IMR-90 (cell line): ENCODE results near the gene C15orf61. TPM values are rescaled to one million over a fixed set of nuclear protein-coding genes. Genes with fewer than 3 reads are reported as not detected.

Experiments used
- ATAC-seq: fragments of 200-7000 bp; cut with Tn5 transposase; 2 replicates; pipeline ENCODE4 v1.9.1; 2020; ENCODE audit warnings: low read depth, mild to moderate bottlenecking, moderate library complexity
- BruUV-seq: library from RNA; stranded (reverse); fragments of 400-500 nt; replicated peaks from 2 replicates; lab custom pipeline; 2021; lab: Mats Ljungman, UMichigan
- CTCF ChIA-PET: fragments of 300-600 bp; formaldehyde crosslinking; extraction: SDS; loops from one replicate; lab custom pipeline; 2021; ENCODE audit warnings: antibody characterized with exemption; lab: Yijun Ruan, JAX
- POLR2A ChIA-PET: fragments of 300-600 bp; sonication (Branson Sonifier 250); formaldehyde crosslinking; loops from one replicate; lab custom pipeline; 2022; ENCODE audit warnings: antibody characterized with exemption; ENCODE audit not compliant: unreplicated experiment; lab: Charles Lee
- DNase-seq: peaks from one replicate; pipeline ENCODE4 v3.0.0; 2013
- H2AFZ ChIP-seq: replicated peaks from 2 replicates; pipeline ENCODE3; 2013; ENCODE audit warnings: low read length, mild to moderate bottlenecking; ENCODE audit not compliant: poor library complexity
- H2AK5ac ChIP-seq: 2 replicates; pipeline ENCODE4 v1.6.1; 2013; ENCODE audit warnings: low read depth, low read length, inconsistent platforms
- H2AK9ac ChIP-seq: replicated peaks from 2 replicates; pipeline ENCODE3; 2013; ENCODE audit warnings: mild to moderate bottlenecking, low read depth, low read length, moderate library complexity; ENCODE audit not compliant: poor library complexity
- H2BK120ac ChIP-seq: 2 replicates; pipeline ENCODE4 v1.6.1; 2013; ENCODE audit warnings: low read depth, low read length, inconsistent platforms
- H2BK15ac ChIP-seq: 3 replicates; pipeline ENCODE4 v1.6.1; 2013; ENCODE audit warnings: low read depth, low read length, inconsistent platforms
- H2BK20ac ChIP-seq: 2 replicates; pipeline ENCODE4 v1.6.1; 2013; ENCODE audit warnings: low read depth, mild to moderate bottlenecking, inconsistent platforms, low read length, moderate library complexity
- H2BK5ac ChIP-seq: 2 replicates; pipeline ENCODE4 v1.6.1; 2013; ENCODE audit warnings: mild to moderate bottlenecking, low read depth, low read length, inconsistent platforms; ENCODE audit not compliant: poor library complexity, severe bottlenecking
- H3K14ac ChIP-seq: replicated peaks from 2 replicates; pipeline ENCODE4 v1.6.1; 2013; ENCODE audit warnings: low read depth, low read length, inconsistent platforms
- H3K18ac ChIP-seq: 2 replicates; pipeline ENCODE4 v1.6.1; 2013; ENCODE audit warnings: low read depth, low read length, control low read depth
- H3K23ac ChIP-seq: 2 replicates; pipeline ENCODE4 v1.6.1; 2013; ENCODE audit warnings: low read depth, low read length, inconsistent platforms
- H3K27ac ChIP-seq: 2 replicates; pipeline ENCODE4 v1.5.1; 2013; ENCODE audit warnings: mild to moderate bottlenecking, control low read depth, low read length; ENCODE audit not compliant: insufficient read depth
- H3K27me3 ChIP-seq: 2 replicates; pipeline ENCODE4 v1.6.1; 2013; ENCODE audit warnings: low read length; ENCODE audit not compliant: control insufficient read depth, insufficient read depth
- H3K36me3 ChIP-seq: 2 replicates; pipeline ENCODE4 v1.6.1; 2013; ENCODE audit warnings: low read length, mixed read lengths; ENCODE audit not compliant: control insufficient read depth, insufficient read depth
- H3K4ac ChIP-seq: 2 replicates; pipeline ENCODE4 v1.6.1; 2013; ENCODE audit warnings: low read depth, low read length, inconsistent platforms
- H3K4me1 ChIP-seq: 2 replicates; pipeline ENCODE4 v1.6.1; 2013; ENCODE audit warnings: low read length, mixed read lengths; ENCODE audit not compliant: control insufficient read depth, insufficient read depth
- H3K4me2 ChIP-seq: 2 replicates; pipeline ENCODE4 v1.6.1; 2013; ENCODE audit warnings: low read depth, mild to moderate bottlenecking, control low read depth, low read length, moderate library complexity
- H3K4me3 ChIP-seq: 2 replicates; pipeline ENCODE4 v1.5.1; 2013; ENCODE audit warnings: low read depth, mild to moderate bottlenecking, control low read depth, low read length, moderate library complexity; ENCODE audit not compliant: insufficient read depth
- H3K56ac ChIP-seq: 2 replicates; pipeline ENCODE4 v1.6.1; 2013; ENCODE audit warnings: low read length, inconsistent platforms; ENCODE audit not compliant: insufficient read depth; ENCODE audit errors: extremely low read depth
- H3K79me1 ChIP-seq, 2 experiments: 2 replicates each; pipeline ENCODE4 v1.6.1; 2013; ENCODE audit warnings: low read length in 2 of 2, inconsistent platforms in 1 of 2, low read depth in 1 of 2
- H3K9ac ChIP-seq: 2 replicates; pipeline ENCODE4 v1.6.1; 2013; ENCODE audit warnings: low read depth, low read length, control low read depth
- H3K9me1 ChIP-seq: 2 replicates; pipeline ENCODE4 v1.6.1; 2013; ENCODE audit warnings: low read length, inconsistent platforms; ENCODE audit not compliant: insufficient read depth
- H3K9me3 ChIP-seq: 2 replicates; pipeline ENCODE4 v1.6.1; 2013; ENCODE audit warnings: low read length; ENCODE audit not compliant: control insufficient read depth, insufficient read depth
- H4K20me1 ChIP-seq: 2 replicates; pipeline ENCODE4 v1.6.1; 2013; ENCODE audit warnings: low read length, inconsistent platforms; ENCODE audit not compliant: insufficient read depth
- H4K5ac ChIP-seq: 2 replicates; pipeline ENCODE4 v1.6.1; 2013; ENCODE audit warnings: mild to moderate bottlenecking, low read depth, low read length, control low read depth
- H4K8ac ChIP-seq, 2 experiments: 2 replicates each; pipeline ENCODE4 v1.6.1; 2013; ENCODE audit warnings: low read depth in 2 of 2, low read length in 2 of 2, control low read depth in 1 of 2, inconsistent platforms in 1 of 2
- H4K91ac ChIP-seq: 2 replicates; pipeline ENCODE4 v1.6.1; 2013; ENCODE audit warnings: low read depth, low read length, inconsistent platforms; ENCODE audit not compliant: insufficient read depth
- BHLHE40 ChIP-seq: fragments of 150-350 bp; IDR thresholded peaks from 2 replicates; pipeline ENCODE4 v1.6.1; 2016; ENCODE audit warnings: mild to moderate bottlenecking, low read depth, low read length
- CEBPB ChIP-seq: IDR thresholded peaks from 2 replicates; pipeline ENCODE4 v1.6.1; 2012; ENCODE audit warnings: low read depth, low read length, improper control_type of control experiment
- MAFK ChIP-seq: IDR thresholded peaks from 2 replicates; pipeline ENCODE4 v1.6.1; 2012; ENCODE audit warnings: low read depth, low read length, improper control_type of control experiment
- MAZ ChIP-seq: IDR thresholded peaks from 2 replicates; pipeline ENCODE4 v1.6.1; 2012; ENCODE audit warnings: low read depth, mild to moderate bottlenecking, low read length, improper control_type of control experiment, moderate library complexity, borderline replicate concordance
- MXI1 ChIP-seq: IDR thresholded peaks from 2 replicates; pipeline ENCODE4 v1.6.1; 2012; ENCODE audit warnings: low read depth, mild to moderate bottlenecking, low read length, moderate library complexity, borderline replicate concordance
- POLR2A ChIP-seq: IDR thresholded peaks from 2 replicates; pipeline ENCODE4 v1.6.1; 2012; ENCODE audit warnings: mild to moderate bottlenecking, low read depth, low read length
- RAD21 ChIP-seq: IDR thresholded peaks from 2 replicates; pipeline ENCODE4 v1.6.1; 2012; ENCODE audit warnings: low read length, improper control_type of control experiment
- RCOR1 ChIP-seq: IDR thresholded peaks from 2 replicates; pipeline ENCODE4 v1.6.1; 2012; ENCODE audit warnings: mild to moderate bottlenecking, low read length, improper control_type of control experiment; ENCODE audit not compliant: insufficient replicate concordance
- RFX5 ChIP-seq: IDR thresholded peaks from 2 replicates; pipeline ENCODE4 v1.8.0; 2012; ENCODE audit warnings: low read depth, mild to moderate bottlenecking, low read length, moderate library complexity
- WGBS, 2 experiments: methylation state at CpG; one replicate each; pipeline versions ENCODE4 v1.1.5 to v1.1.7; 2013; ENCODE audit warnings: missing lambda C conversion rate in 2 of 2; ENCODE audit not compliant: insufficient read length in 1 of 2; ENCODE audit errors: extremely low coverage in 2 of 2; 5-methylcytosine and 5-hydroxymethylcytosine counted together
- dilution Hi-C: fragments of 300-500 bp; cut with HindIII; formaldehyde crosslinking; loops from one replicate; pipeline ENCODE4 v1.14.3; 2018; ENCODE audit warnings: low sequenced_read_pairs; ENCODE audit not compliant: unreplicated experiment
- in situ Hi-C: fragments of 300-500 bp; cut with MboI; formaldehyde crosslinking; loops from 3 replicates; pipeline ENCODE4 v1.14.3; 2019; ENCODE audit warnings: low sequenced_read_pairs, inconsistent platforms, mixed read lengths
- intact Hi-C: fragments of 100-400 bp; cut with micrococcal nuclease; formaldehyde crosslinking; loops from 2 replicates; pipeline ENCODE4 v1.10.0; 2022
- polyA plus RNA-seq, 3 experiments: library from polyadenylated mRNA; depleted of rRNA; stranded (reverse); fragments of >200 nt; gene quantifications; 2 replicates each; pipeline ENCODE4 v1.2.3, GENCODE V29; 2012; ENCODE audit warnings: low replicate concordance in 1 of 3
- total RNA-seq: library from RNA; depleted of rRNA; stranded (reverse); fragments of >200 nt; gene quantifications from 2 replicates; pipeline ENCODE4 v1.2.3, GENCODE V29; 2012
- TF ChIP-seq, protein P1 (sequence below): fragments of 150-350 bp; IDR thresholded peaks from 2 replicates; pipeline ENCODE4 v1.6.1; 2017; ENCODE audit warnings: mild to moderate bottlenecking, antibody characterized with exemption, low read length, low read depth

The C15orf61 gene
- total and polyA plus RNA-seq, 2 of the 4 experiments (the other 2 are of a cell fraction), result 1.4 to 2.5 TPM

DNA sequence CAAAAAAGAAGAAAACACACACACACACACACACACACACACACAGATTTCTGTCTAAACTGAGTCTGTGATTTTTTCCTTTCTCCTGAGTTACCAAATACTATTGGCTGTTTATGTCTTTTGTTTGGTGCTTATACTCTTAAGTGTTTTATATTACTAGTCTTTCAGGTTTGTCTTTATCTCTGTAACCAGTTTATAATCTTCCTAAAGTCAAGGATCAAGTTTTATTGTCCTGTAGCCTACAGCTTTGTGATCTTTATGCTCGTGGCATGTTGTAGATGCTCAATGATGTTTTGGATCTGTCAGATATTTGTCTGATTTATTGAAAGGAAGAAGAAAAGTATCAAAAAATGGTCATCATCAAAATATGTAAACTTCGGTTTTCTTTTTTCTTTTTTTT is 26.1 kb downstream of the C15orf61 start:
- peaks cover 16% of the 10 kb centered on the region for H3K36me3 ChIP-seq
- H3K79me1 ChIP-seq, result peaks cover 22 to 33% of the 10 kb centered on the region in 2 experiments
- dilution Hi-C loops, result no loop called here
- in situ Hi-C loops, result no loop called here
- no peak overlapping the region for H3K4me2 ChIP-seq
- intact Hi-C loops, result no loop called here
- no peak overlapping the region for H3K23ac ChIP-seq
- no peaks in the 10 kb centered on the region for H3K9me3 ChIP-seq
- CTCF ChIA-PET, result interaction anchor here (0.7 kb wide), 1 partner anchor 587 kb away, joined by 3 read pairs; no protein-coding TSS in a partner anchor
- peaks cover 7% of the 10 kb centered on the region; the same call in 1 of the 2 replicates for H4K20me1 ChIP-seq
- no peak overlapping the region for H2AK9ac ChIP-seq
- H3K9me1 ChIP-seq, result peaks cover 3% of the 10 kb centered on the region; the same call in 1 of the 2 replicates
- no peak overlapping the region for H4K5ac ChIP-seq
- no peak overlapping the region for H3K14ac ChIP-seq
- H3K18ac ChIP-seq, result no peak overlapping the region
- 67% methylated on average over 1 of the region's 2 CpGs; no CpG with 5 or more reads in 1 of the 2 experiments for WGBS, 2 experiments
- H2AK5ac ChIP-seq, result no peak overlapping the region
- no peak overlapping the region for H4K8ac ChIP-seq
- no peak overlapping the region for H2AFZ ChIP-seq
- no peak overlapping the region for H3K56ac ChIP-seq
- ATAC-seq (no peak), DNase-seq (no peak)
- no peak overlapping the region for H2BK20ac ChIP-seq
- H2BK15ac ChIP-seq, result no peak overlapping the region
- no peak for TF ChIP-seq MAFK
- TF ChIP-seq MXI1, result no peak
- TF ChIP-seq BHLHE40, result no peak
- TF ChIP-seq CEBPB, result no peak
- TF ChIP-seq RAD21, result no peak
- TF ChIP-seq MAZ, result no peak
- no peak for TF ChIP-seq RFX5
- no peak for TF ChIP-seq RCOR1
- TF ChIP-seq POLR2A, result no peak
- TF ChIP-seq, protein P1, sequence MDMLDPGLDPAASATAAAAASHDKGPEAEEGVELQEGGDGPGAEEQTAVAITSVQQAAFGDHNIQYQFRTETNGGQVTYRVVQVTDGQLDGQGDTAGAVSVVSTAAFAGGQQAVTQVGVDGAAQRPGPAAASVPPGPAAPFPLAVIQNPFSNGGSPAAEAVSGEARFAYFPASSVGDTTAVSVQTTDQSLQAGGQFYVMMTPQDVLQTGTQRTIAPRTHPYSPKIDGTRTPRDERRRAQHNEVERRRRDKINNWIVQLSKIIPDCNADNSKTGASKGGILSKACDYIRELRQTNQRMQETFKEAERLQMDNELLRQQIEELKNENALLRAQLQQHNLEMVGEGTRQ, result no peak
- H4K91ac ChIP-seq, result no peak overlapping the region
- no peak overlapping the region for H3K4ac ChIP-seq
- no peak overlapping the region for H3K9ac ChIP-seq
- H3K4me3 ChIP-seq, result no peak overlapping the region
- POLR2A ChIA-PET, result no interaction called here
- H2BK5ac ChIP-seq, result no peak overlapping the region
- H3K4me1 ChIP-seq, result peaks cover 14% of the 10 kb centered on the region
- BruUV-seq, result no TSS peak
- no peaks in the 10 kb centered on the region for H3K27me3 ChIP-seq
- H3K27ac ChIP-seq, result no peak overlapping the region
- H2BK120ac ChIP-seq, result no peak overlapping the region
